ACC112 (cell line): ENCODE results near the gene PRM1.

Source experiments
- H2AFZ ChIP-seq: fragments of 200-600 bp; sonication (generic); one replicate; pipeline ENCODE4 v1.6.0; 2017; ENCODE audit warnings: antibody characterized with exemption, low read length; ENCODE audit not compliant: unreplicated experiment
- H3K27ac ChIP-seq: fragments of 200-600 bp; sonication (generic); 2 replicates; pipeline ENCODE4 v1.5.1; 2014; ENCODE audit warnings: low read depth, mild to moderate bottlenecking, antibody characterized with exemption, low read length, moderate library complexity
- H3K27me3 ChIP-seq: fragments of 200-600 bp; sonication (generic); 2 replicates; pipeline ENCODE4 v1.6.1; 2014; ENCODE audit warnings: mild to moderate bottlenecking, antibody characterized with exemption, low read length, moderate library complexity, mixed read lengths; ENCODE audit not compliant: insufficient read depth
- H3K36me3 ChIP-seq: fragments of 200-600 bp; sonication (generic); 2 replicates; pipeline ENCODE4 v1.6.1; 2016; ENCODE audit warnings: mild to moderate bottlenecking, antibody characterized with exemption, low read length, moderate library complexity, mixed read lengths; ENCODE audit not compliant: insufficient read depth
- H3K4me1 ChIP-seq: fragments of 200-600 bp; sonication (generic); one replicate; pipeline ENCODE4 v1.6.1; 2016; ENCODE audit warnings: low read length, mixed read lengths; ENCODE audit not compliant: insufficient read depth, unreplicated experiment, control insufficient read depth
- H3K4me3 ChIP-seq: fragments of 200-600 bp; sonication (generic); 2 replicates; pipeline ENCODE4 v1.5.1; 2014; ENCODE audit warnings: mild to moderate bottlenecking, low read depth, low read length
- H3K79me2 ChIP-seq: fragments of 200-600 bp; sonication (generic); one replicate; pipeline ENCODE4 v1.6.0; 2016; ENCODE audit warnings: low read length; ENCODE audit not compliant: control insufficient read depth, unreplicated experiment, insufficient read depth

PRM1 gene

GRCh38 chr16:11276896-11277593 lies 4.1 kb downstream of the PRM1 start:
- no peak overlapping the region for H3K27ac ChIP-seq
- H3K79me2 ChIP-seq = no peaks in the 10 kb centered on the region
- no peaks in the 10 kb centered on the region for H3K4me1 ChIP-seq
- H3K36me3 ChIP-seq = no peaks in the 10 kb centered on the region
- no peak overlapping the region for H2AFZ ChIP-seq
- no peaks in the 10 kb centered on the region for H3K27me3 ChIP-seq
- H3K4me3 ChIP-seq = no peak overlapping the region

- Histone ChIP-seq H2AFZ (no peak within 1 kb of the TSS), H3K27me3 (no peaks in the 10 kb centered on the region), H3K4me1 (no peaks in the 10 kb centered on the region)
Measured at GRCh38 chr16:11276143-11276895, 4.8 kb downstream of the PRM1 start, which contains the start of gene PRM2. Gene PRM2 (minus strand): TSS chr16:11276480. CDS start chr16:11276370, 110 bp downstream.

GRCh38 chr16:11274964-11275363 lies 6.2 kb downstream of the PRM1 start:
- no peaks in the 10 kb centered on the region for H3K36me3 ChIP-seq

More at GRCh38 chr16:11276143-11276895, 4.8 kb downstream of the PRM1 start, which contains the start of gene PRM2:
- Histone ChIP-seq H3K4me3 (no peak within 1 kb of the TSS), H3K79me2 (no peaks in the 10 kb centered on the region), H3K36me3 (no peaks in the 10 kb centered on the region), H3K27ac (no peak within 1 kb of the TSS)

GRCh38 chr16:11273721-11274324 lies 7.3 kb downstream of the PRM1 start:
- Histone ChIP-seq H3K79me2 (no peaks in the 10 kb centered on the region), H3K27ac (no peak overlapping the region), H3K4me1 (no peaks in the 10 kb centered on the region), H3K27me3 (no peaks in the 10 kb centered on the region), H2AFZ (no peak overlapping the region), H3K36me3 (no peaks in the 10 kb centered on the region), H3K4me3 (no peak overlapping the region)

More at GRCh38 chr16:11274964-11275363, 6.2 kb downstream of the PRM1 start:
- Histone ChIP-seq H3K27me3 (no peaks in the 10 kb centered on the region), H3K79me2 (no peaks in the 10 kb centered on the region), H2AFZ (no peak overlapping the region), H3K27ac (no peak overlapping the region), H3K4me1 (no peaks in the 10 kb centered on the region), H3K4me3 (no peak overlapping the region)

GRCh38 chr16:11272921-11273720 lies 8.0 kb downstream of the PRM1 start, which contains the start of gene PRM3:
Gene PRM3 (minus strand): TSS chr16:11273629. CDS start chr16:11273595, 34 bp downstream.
- Histone ChIP-seq H3K36me3 (no peaks in the 10 kb centered on the region), H3K27me3 (no peaks in the 10 kb centered on the region), H3K4me3 (no peak within 1 kb of the TSS), H2AFZ (no peak within 1 kb of the TSS), H3K4me1 (no peaks in the 10 kb centered on the region), H3K27ac (no peak within 1 kb of the TSS), H3K79me2 (no peaks in the 10 kb centered on the region)

GRCh38 chr16:11272484-11272883 lies 8.6 kb downstream of the PRM1 start:
- H3K79me2 ChIP-seq = no peaks in the 10 kb centered on the region

GRCh38 chr16:11271610-11272009 lies 9.5 kb downstream of the PRM1 start:
- Histone ChIP-seq H3K79me2 (no peaks in the 10 kb centered on the region), H3K27ac (no peak overlapping the region), H3K4me1 (no peaks in the 10 kb centered on the region), H3K4me3 (no peak overlapping the region), H2AFZ (no peak overlapping the region), H3K27me3 (peaks cover 3% of the 10 kb centered on the region; the same call in 1 of the 2 replicates), H3K36me3 (no peaks in the 10 kb centered on the region)

More at GRCh38 chr16:11272484-11272883, 8.6 kb downstream of the PRM1 start:
- Histone ChIP-seq H3K4me1 (no peaks in the 10 kb centered on the region), H2AFZ (no peak overlapping the region), H3K4me3 (no peak overlapping the region), H3K27ac (no peak overlapping the region), H3K36me3 (no peaks in the 10 kb centered on the region), H3K27me3 (peaks cover 3% of the 10 kb centered on the region; the same call in 1 of the 2 replicates)

GRCh38 chr16:11270602-11271162 lies 10.4 kb downstream of the PRM1 start:
- Histone ChIP-seq H3K27ac (no peak overlapping the region), H3K4me1 (no peaks in the 10 kb centered on the region), H3K27me3 (peaks cover 3% of the 10 kb centered on the region; the same call in 1 of the 2 replicates), H3K79me2 (no peaks in the 10 kb centered on the region), H3K36me3 (no peaks in the 10 kb centered on the region), H3K4me3 (no peak overlapping the region), H2AFZ (no peak overlapping the region)

- no peaks in the 10 kb centered on the region for H3K36me3 ChIP-seq
- no peak within 1 kb of the TSS for H3K27ac ChIP-seq
- H3K27me3 ChIP-seq = peaks cover 3% of the 10 kb centered on the region; the same call in 1 of the 2 replicates
- H3K4me3 ChIP-seq = no peak within 1 kb of the TSS
- H3K79me2 ChIP-seq = no peaks in the 10 kb centered on the region
- no peak within 1 kb of the TSS for H2AFZ ChIP-seq
- H3K4me1 ChIP-seq = no peaks in the 10 kb centered on the region
Measured at GRCh38 chr16:11268921-11269375, 12.2 kb downstream of the PRM1 start, which contains the start of gene TNP2. Gene TNP2 (minus strand): TSS chr16:11269325. CDS start chr16:11269262, 63 bp downstream.
